Measurements from ENCODE around the gene FNDC3B.

- TF ChIP-seq, protein P1, sequence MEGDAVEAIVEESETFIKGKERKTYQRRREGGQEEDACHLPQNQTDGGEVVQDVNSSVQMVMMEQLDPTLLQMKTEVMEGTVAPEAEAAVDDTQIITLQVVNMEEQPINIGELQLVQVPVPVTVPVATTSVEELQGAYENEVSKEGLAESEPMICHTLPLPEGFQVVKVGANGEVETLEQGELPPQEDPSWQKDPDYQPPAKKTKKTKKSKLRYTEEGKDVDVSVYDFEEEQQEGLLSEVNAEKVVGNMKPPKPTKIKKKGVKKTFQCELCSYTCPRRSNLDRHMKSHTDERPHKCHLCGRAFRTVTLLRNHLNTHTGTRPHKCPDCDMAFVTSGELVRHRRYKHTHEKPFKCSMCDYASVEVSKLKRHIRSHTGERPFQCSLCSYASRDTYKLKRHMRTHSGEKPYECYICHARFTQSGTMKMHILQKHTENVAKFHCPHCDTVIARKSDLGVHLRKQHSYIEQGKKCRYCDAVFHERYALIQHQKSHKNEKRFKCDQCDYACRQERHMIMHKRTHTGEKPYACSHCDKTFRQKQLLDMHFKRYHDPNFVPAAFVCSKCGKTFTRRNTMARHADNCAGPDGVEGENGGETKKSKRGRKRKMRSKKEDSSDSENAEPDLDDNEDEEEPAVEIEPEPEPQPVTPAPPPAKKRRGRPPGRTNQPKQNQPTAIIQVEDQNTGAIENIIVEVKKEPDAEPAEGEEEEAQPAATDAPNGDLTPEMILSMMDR (IDR thresholded peaks at IDR 0.05; ENCODE audit: low read length): no peak
- TF ChIP-seq EZH2phosphoT487 (IDR thresholded peaks at IDR 0.05; ENCODE audit: low read length): no peak
Observed at GRCh38 chr3:172159962-172160538, 120.7 kb downstream of the FNDC3B start.
